ENCODE results near the gene GALR3. TPM values are rescaled to one million over a fixed set of nuclear protein-coding genes. Genes with fewer than 3 reads are reported as not detected.
A peak's percentile ranks its signal among the peaks of the same experiment; 100 is the strongest.

GALR3 gene
- total RNA-seq, 1 experiment from 2014 or later, result not detected

DNA sequence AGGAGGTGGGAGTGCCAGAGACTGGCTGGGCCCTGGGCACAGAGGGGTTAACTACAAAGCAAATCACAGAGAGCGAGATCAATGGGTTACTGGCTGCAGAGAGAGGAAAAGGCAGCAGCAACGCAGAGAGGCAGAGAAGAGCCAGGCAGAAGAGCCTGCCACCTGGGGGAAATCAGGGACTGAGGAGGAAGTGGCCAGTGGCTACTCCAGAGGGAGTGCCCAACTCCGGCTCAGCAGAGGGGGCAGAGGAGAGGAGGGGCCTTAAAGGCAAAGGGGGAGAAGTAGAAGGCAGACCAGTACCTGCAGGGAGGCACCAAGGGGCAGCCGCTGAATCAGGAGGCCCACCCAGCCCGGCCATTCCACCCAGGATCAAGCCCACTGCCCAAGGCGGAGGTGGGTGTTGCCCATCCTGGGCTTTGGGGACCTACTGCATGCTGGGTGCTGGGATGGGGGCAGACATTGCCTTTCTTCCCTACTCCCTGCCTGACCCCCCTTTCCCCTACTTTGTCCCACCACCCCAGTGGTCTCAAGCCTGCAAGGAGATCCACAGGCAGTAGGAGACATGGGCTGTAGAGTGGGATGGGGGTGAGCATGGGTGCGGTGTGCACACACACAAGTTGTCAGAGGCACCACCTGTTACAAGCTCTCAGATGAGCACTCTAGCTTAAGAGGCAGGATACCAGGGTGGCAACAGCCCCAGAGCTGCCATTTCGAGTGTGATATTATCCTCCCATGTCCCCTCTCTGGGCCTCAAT, 926 bp upstream of the GALR3 start:
- DNase-seq (ENCODE audit: low read depth), result no peak

DNA sequence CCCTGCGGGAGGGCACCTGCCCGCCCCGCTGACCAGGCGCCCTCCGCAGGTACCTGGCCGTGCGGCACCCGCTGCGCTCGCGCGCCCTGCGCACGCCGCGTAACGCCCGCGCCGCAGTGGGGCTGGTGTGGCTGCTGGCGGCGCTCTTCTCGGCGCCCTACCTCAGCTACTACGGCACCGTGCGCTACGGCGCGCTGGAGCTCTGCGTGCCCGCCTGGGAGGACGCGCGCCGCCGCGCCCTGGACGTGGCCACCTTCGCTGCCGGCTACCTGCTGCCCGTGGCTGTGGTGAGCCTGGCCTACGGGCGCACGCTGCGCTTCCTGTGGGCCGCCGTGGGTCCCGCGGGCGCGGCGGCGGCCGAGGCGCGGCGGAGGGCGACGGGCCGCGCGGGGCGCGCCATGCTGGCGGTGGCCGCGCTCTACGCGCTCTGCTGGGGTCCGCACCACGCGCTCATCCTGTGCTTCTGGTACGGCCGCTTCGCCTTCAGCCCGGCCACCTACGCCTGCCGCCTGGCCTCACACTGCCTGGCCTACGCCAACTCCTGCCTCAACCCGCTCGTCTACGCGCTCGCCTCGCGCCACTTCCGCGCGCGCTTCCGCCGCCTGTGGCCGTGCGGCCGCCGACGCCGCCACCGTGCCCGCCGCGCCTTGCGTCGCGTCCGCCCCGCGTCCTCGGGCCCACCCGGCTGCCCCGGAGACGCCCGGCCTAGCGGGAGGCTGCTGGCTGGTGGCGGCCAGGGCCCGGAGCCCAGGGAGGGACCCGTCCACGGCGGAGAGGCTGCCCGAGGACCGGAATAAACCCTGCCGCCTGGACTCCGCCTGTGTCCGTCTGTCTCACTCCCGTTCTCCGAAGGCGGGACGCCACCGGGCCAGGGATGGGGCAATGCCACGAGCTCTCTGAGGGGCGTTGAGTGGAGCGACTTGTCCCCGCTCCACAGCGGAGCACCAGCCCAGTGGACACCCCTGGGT, 1.8 kb downstream of the GALR3 start:
- DNase-seq (ENCODE audit: low read depth), result no peak

DNA sequence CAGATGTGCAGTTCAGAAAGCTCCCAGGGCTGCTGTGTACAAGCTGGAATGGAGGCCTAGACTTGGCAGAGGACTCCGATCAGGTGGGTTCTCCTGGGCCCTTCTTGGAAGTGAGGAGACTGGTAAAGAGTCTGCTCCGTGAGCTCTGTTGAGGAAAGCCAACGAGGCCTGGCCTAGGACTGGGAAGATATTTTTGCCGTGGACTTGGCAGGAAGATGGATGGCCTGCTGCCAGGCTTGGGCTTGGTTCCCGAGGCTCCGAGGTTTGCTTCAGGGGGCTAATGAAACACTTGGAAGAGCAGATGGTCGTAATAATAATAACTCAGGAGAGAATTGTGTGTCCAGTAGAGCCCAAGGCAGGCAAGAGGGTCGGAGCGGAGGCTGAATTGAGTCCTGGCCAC, 3.9 kb downstream of the GALR3 start:
- DNase-seq (ENCODE audit: low read depth), result no peak

DNA sequence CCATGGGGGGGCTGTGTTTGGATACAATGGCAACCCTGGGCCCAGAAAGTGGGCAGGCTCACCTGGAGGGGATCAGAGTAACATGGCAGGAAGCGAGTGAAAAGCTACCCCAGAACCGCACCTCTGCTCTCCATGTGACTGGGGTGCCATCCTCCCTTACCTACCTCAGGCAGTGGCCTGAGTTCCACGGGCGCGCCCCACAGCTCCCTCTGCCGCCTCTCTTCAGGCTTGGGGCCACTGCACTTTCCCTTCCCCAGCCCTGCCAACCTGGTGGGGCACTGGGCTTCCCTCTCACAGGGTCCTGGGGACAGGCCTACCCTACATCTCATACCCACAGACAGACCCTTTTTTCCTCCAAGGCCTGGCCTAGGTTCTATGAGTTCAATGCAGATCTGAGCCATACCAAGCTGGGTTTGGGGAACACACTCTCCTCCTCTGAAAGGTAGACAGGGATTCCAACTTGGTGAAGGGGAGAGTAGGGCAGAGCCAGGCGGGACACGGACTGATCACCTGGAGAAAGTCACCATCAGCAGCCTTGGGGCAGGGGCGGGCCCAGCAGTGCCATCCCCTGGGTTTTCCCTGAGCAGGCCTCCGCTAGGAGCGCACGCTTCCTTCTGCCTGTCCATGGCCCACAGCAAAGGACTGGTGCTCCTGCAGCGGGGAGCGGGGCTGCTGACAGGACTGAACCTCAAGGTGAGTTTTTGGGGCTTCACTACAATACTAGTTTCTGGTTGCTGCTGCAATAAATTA, 7.1 kb downstream of the GALR3 start:
- DNase-seq (ENCODE audit: low read depth), result no peak

DNA sequence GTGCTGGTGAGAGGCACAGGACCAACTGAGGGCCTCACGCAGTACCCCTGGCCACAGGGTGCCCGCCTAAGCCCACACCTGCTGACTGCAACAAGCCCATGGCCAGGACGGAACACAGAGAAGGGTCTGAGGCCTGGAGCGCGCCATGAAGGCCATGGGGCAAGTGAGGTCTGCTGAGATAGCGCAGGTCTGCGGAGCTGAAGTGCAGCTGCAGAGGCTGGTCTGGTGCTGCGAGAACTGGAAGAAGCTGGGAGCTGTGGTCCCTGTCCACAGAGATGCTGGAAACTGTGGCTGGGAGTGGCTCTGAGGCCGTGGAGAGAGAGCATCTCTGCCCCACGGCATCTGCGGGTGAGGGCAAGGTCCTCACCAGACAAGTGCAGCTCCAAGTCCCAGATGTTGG, 8.3 kb downstream of the GALR3 start:
- DNase-seq (ENCODE audit: low read depth), result no peak

DNA sequence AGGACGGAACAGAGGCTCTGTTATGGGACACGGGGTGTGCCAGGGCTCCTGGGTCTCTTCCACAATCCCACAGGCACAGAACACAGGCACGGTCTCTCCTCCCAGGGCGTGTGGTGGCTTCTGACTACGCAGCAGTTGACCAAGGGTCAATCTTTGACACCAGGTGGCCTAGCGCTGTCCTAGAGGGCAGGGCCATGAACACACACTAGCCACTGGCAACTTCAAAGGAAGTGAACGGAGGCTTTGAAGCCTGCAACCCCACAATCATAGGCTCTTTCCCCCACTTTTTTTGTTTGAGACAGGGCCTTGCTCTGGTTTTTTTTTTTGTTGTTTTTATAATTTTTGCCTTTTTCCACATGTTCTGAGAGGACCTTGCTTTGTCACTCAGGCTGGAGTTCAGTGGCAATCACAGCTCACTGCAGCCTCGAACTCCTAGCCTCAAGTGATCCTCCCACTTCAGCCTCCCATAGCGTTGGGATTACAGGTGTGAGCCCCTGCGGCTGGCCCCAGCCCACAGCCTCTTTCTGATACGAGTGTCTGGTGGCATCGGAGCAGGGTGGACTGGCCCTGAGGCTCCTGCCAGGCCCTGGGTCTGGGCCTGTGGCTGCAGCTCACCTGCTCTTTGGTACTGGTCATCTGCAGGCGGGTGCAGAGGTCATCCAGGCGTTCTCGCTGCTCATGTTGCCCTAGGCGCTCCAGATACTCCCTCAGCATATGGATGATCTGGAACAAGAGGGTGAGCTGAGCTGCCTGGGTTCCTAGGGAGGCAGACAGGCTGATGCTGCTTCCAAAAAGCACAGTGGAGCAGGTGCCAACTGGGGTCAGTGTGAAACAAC, 9.1 kb downstream of the GALR3 start:
- DNase-seq (ENCODE audit: low read depth), result no peak

DNA sequence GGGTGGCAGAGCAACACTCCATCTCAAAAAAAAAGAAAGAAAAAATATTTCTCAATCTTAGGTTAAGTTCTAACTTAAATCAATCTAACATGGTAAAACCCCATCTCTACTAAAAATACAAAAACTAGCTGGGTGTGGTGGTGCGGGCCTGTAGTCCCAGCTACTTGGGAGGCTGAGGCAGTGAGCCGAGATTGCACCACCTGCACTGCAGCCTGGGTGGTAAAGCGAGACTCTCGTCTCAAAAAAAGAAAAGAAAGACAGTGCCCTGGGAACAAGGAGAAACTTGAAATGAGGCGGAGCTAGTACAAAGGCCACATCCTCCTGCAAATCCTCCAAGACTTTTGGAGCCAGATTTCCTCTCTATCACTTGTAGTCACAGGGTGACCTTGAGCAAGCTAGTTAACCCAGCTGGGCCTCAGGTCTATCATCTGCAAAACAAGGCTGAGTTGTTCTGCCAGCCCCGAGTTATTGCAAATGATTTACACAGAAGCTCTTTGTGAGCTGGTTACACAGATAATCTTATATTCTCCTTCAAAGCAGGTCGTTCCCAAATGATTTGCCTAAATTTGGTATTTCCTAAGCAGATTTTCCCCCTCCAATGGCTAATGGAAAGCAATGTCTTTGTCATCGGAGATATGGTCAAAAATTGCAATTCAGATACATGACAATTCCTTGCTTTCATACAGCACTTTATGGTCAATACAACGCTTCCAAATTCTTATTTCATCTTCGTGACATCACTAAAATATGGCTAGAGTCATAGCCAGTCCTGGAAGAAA, 19.0 kb downstream of the GALR3 start:
- DNase-seq (ENCODE audit: low read depth), result no peak

DNA sequence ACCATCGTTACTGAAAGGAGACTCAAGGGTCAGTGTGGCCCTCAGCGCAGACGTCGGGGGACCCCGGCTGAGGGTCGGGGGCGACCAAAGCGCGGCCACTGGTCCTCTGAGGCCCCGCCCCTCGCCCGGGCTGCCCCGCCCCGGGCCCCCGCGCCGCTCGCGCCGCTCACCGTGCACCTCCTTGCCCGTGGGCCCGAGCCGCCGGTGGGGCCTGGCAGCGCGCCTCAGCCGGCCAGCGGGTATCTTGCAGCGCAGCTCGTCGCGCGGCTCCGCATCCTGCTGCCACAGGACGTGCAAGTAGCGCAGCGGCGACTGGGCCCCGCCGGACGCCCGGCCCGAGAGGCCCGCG, 20.5 kb downstream of the GALR3 start:
- no peak for DNase-seq (ENCODE audit: low read depth)

DNA sequence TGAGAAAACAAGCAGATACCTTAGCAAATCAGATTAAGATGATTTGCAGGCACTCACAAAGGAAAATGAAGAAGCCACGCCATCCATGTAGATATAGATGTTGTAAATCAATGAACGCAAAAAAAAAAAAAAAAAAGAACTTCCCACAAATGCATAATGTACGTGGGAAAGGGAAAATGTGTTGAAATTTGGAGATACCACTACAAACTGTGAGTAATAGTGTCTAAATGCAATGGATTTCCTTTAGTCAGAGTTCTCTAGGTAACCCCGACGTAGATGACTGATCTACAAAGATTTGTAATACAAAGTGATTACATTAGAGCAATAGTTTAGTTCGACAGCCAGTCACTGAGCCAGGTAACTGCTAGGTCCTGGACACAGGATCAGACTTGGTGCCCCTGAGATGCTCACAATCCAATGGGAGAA, 21.7 kb downstream of the GALR3 start:
- DNase-seq (ENCODE audit: low read depth), result no peak

DNA sequence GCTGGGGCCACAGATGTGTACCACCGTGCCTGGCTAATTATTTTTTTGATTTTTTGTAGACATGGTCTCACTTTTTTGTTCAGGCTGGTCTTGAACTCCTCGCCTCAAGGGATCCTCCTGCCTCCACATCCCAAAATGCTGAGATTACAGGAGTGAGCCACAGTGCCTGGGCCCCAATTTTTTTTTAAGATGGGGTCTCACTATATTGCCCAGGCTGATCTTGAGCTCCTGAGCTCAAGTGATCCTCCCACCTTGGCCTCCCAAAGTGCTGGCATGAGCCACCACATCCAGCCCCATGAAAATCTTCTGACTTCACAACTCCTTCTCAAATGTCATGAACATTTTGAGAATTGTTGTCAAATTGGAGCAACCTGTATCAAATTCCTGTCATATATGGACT, 23.3 kb downstream of the GALR3 start:
- DNase-seq (ENCODE audit: low read depth), result no peak

DNA sequence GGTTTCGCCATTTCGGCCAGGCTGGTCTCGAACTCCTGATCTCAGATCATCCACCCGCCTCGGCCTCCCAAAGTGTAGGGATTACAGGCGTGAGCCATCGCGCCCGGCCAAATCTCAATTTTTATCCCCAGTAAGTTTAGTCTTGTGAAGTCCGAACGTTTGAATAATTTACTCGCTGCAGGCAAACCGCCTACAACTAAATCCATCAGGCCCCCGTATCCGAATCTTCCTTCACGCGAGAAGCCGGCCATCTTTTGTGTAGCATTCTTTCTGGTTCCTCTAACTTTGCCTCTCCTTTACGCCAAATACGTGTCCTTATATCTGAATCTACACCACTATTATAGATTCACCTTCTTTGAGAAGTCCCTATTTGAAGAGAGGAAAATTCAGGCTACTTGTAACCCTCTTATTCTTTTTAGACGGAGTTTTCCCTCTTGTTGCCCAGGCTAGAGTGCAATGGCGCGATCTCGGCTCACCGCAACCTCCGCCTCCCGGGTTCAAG, 25.5 kb downstream of the GALR3 start:
- no peak for DNase-seq (ENCODE audit: low read depth)

DNA sequence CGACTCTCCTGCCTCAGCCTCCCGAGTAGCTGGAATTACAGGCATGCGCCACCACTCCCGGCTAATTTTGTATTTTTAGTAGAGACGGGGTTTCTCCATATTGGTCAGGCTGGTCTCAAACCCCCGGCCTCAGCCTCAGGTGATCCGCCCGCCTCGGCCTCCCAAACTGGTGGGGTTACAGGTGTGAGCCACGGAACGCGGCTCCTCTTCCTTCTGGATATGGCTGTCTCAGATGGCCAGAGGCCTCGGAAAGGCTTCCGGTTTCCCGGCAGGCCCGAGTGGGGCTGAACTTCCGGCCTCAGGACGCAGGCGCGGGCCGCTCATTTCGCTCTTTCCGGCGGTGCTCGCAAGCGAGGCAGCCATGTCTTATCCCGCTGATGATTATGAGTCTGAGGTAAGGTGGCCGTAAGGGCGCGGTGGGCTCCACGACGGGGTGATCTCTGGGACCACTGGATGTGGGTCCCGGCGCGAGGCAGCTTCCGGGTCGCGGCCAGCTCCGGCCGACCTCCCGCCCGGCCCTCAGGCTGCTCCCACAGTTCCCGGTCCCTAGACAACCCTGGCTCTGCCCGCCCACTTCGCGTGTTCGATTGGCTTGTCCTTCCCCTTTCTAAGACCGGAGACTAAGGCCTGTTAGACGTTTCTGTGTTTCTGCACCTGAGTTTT, 26.0 kb downstream of the GALR3 start, which contains the start of gene EIF3L:
EIF3L (plus strand) TSS at position 331 of the 663 bp plus-strand sequence; CDS start at position 362, 31 bp downstream.
- DNase-seq (ENCODE audit: low read depth), result peak; percentile 81

DNA sequence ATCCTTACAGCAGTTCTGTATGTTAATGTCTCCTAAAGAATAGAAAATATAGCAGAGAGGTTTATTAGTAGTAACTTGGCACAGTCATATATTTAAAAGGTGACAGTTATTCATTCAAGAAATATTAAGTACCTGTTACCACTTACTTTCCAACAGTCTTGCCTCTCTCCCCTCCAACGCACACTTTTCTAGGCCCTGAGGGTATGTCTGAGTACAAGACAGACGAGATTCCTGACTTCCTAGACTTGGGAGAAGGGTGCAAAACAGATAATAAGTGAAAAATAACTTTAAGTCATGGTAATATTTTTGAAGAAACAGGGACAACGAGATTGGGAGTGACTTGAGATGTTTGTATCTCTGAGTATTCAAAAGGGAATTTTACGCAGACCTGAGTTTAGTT, 27.6 kb downstream of the GALR3 start:
- DNase-seq (ENCODE audit: low read depth), result no peak

DNA sequence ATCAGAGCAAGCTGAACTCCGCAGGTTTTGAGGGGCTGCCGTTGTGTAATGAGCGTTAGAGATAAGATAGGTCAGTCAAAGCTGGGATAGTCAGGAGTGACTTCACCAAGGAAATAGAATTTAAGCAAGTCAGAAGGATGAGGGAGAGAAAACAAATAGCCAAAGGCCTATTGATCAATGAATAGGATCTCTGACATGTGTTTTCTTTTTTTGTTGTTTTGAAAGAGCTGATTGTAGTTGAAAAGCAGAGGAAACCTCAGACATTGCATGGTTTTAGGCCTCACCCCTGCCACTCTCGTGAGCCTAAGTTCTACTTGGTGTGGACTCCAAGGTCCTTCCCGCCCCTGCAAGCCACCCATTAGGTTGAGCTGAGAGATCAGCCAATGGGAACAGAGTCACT, 29.2 kb downstream of the GALR3 start:
- no peak for DNase-seq (ENCODE audit: low read depth)

DNA sequence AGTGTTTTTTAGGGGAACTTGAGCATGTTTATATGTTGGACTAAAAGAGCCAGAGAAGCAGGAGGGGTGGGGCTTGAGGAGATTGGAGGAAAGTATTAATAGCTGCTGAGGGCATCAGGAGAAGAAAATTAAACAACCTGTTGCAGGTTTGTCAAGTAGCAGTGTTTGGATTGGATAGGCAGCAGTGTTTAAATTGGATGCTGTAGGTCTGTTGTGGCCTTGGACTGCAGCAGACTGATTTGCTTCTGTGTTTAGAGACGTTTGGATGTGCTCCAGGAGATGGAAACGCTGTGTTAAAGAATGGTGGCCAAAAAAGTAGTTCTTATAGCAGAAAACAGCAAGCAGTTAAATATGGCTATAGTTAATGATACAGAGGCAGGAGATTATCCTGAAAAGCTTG, 31.8 kb downstream of the GALR3 start:
- DNase-seq (ENCODE audit: low read depth), result no peak

DNA sequence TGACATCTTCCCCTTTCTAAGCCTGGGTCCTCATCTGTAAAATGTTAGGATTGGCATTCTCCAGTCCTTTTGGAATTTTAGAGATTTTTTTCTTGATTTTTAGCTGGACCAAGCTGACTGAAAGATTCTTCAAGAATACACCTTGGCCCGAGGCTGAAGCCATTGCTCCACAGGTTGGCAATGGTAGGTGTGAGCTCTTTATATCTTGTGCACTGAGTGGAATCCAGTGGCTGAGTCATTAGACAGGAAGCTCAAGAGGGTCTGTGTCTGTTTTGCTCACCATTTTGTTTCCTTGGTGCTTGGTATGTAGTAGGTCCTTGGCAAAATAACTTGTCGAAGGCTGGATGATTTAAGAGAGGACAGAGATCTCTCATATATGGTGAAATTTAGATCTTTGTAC, 32.3 kb downstream of the GALR3 start:
- peak; percentile 12 for DNase-seq (ENCODE audit: low read depth)

DNA sequence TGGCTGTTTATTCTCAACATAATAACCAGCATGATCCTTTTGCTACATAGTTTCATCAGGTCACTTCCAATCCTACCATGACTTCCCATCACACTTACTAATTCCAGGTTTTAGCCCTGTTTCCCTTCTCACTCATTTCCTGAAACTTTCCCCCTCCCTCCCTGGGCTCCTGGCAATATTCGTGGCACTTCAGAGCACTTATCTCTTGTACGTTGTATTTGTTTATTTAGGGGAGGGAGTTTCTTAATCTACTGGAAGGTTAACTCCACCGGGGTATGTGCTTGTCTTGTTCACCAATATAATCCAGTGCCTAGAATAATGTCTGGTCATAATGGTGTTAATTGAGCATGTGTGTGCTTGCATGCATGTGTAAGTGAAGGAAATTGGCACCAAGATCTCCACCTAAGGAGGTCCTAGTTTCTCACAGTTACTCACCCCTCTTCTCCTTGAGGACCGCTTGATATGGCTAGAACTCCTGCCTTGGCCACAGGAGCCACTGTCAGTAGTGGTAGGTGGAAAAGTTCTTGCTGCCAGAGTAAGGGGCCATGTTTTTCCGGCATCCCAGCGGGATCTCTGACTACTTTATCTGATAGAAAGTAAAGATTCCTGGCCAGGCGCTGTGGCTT, 37.7 kb downstream of the GALR3 start:
- DNase-seq (ENCODE audit: low read depth), result no peak

DNA sequence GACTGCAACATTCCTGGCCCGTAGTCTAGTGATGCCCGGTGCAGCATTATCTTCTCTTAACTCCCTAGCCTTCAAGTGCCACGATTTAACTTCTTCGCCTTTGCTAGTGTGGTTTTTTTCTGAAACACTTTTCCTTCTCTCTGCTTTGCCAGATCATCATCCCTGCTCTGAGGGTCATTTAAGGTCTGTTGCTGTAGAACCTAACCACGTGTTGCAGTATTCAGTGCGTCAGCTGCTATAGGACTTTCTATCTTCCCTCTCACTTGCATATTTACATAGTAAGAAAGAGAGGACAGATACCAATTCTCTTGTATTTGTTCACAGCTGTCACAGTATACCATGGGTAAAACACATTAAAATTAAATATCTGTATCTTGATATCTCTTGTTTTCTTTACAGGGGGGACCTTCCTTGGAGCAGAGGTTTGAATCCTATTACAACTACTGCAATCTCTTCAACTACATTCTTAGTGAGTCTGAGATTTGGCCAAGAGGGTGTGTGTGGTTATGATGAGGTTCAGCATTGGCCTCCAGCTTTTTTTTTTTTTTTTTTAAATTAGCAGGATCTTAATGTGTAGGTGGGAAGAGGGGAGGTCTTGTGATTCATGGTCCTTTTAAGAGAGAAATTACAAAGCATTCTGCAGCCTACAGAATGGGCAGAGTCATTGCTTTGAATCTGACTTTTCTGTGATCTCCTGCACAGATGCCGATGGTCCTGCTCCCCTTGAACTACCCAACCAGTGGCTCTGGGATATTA, 39.6 kb downstream of the GALR3 start:
- no peak for DNase-seq (ENCODE audit: low read depth)
